Hair follicle dermal papilla cell (primary cell): Measurements from ENCODE around the gene RNF212. TPM values are rescaled to one million over a fixed set of nuclear protein-coding genes. Genes with fewer than 3 reads are reported as not detected.

Experiments used
- small RNA-seq: library from RNA; depleted of rRNA; stranded (forward); fragments of <200 nt; gene quantifications from one replicate; pipeline ENCODE3, GENCODE V24; 2012
- total RNA-seq: library from RNA; depleted of rRNA; stranded (reverse); fragments of >200 nt; gene quantifications from 2 replicates; pipeline ENCODE4 v1.2.3, GENCODE V29; 2012

RNF212 gene, protein sequence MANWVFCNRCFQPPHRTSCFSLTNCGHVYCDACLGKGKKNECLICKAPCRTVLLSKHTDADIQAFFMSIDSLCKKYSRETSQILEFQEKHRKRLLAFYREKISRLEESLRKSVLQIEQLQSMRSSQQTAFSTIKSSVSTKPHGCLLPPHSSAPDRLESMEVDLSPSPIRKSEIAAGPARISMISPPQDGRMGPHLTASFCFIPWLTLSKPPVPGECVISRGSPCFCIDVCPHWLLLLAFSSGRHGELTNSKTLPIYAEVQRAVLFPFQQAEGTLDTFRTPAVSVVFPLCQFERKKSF
- total RNA-seq = 1.6 and 3.4 TPM in 2 replicates

DNA sequence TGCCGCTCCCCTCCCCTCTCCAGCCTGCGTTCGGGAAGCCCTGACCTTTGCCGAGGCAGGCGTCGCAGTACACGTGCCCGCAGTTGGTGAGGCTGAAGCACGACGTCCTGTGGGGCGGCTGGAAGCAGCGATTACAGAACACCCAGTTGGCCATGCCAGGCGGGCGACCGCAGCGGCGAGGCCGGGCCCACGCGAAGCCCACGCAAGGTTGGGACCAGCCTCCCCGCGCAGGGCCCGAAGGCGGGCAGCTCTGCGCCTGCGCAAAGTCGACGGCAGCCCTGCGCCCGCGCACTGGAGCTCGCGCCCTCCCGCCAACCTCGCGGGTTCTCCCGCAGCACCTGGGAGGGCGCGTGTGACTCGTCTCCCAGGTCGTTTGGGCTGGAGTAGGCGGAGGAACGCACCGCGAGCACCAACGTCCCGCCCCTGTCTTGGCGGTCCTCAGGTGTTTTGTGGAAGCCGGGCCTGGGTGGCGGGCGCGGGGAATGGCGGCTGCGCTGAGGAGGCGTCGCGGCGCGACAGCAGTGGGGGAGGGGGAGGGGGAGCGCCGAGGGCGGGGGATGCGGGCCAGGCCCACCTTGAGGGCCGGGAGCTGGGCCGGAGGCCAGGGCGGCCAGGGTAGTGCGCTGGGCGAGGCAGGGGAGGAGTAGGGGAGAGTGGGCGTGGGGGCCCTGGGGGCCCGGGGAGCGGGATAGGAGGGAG lies at the start of gene RNF212:
RNF212 (minus strand) TSS at position 254 of the 699 bp plus-strand sequence; CDS start at position 154, 100 bp downstream.

Small RNAs within 50 kb of the gene (small RNA-seq; reads per million reads assigned to genes)
- gene RF00554 = not detected

Other genes with a start within 250 kb of the RNF212 start
- gene GAK, start 181.2 kb downstream of the RNF212 start, total RNA-seq = 64.0 and 67.3 TPM in 2 replicates
- gene TMEM175, start 181.1 kb downstream of the RNF212 start, total RNA-seq = 13.3 and 15.1 TPM in 2 replicates
- 12.5 and 17.7 TPM in 2 replicates for gene DGKQ, start 140.0 kb downstream of the RNF212 start, total RNA-seq
- 15.8 and 19.6 TPM in 2 replicates for gene IDUA, start 126.5 kb downstream of the RNF212 start, total RNA-seq
- 0.16 and 0.36 TPM in 2 replicates for gene SLC26A1, start 120.2 kb downstream of the RNF212 start, total RNA-seq
- 20.6 and 20.9 TPM in 2 replicates for gene FGFRL1, start 101.9 kb downstream of the RNF212 start, total RNA-seq
- gene SPON2, start 59.0 kb upstream of the RNF212 start, total RNA-seq = 226 and 238 TPM in 2 replicates
- 316 and 395 TPM in 2 replicates for gene CTBP1, start 135.6 kb upstream of the RNF212 start, total RNA-seq
- 66.8 and 68.5 TPM in 2 replicates for gene MAEA, start 176.3 kb upstream of the RNF212 start, total RNA-seq
- gene UVSSA, start 233.6 kb upstream of the RNF212 start, total RNA-seq = 16.6 and 36.3 TPM in 2 replicates